Measurements from ENCODE around the gene GDF15. TPM values are rescaled to one million over a fixed set of nuclear protein-coding genes. Genes with fewer than 3 reads are reported as not detected.

The GDF15 gene
- total RNA-seq, 1 donor from 2014 or later: 528 TPM

GRCh38 chr19:18417250-18418028, 31.5 kb downstream of the GDF15 start:
- DNase-seq (ENCODE audit: extremely low read depth, low read depth, low spot score): no peak

GRCh38 chr19:18418029-18418482, 32.1 kb downstream of the GDF15 start:
- no peak for DNase-seq (ENCODE audit: extremely low read depth, low read depth, low spot score)

- DNase-seq (ENCODE audit: extremely low read depth, low read depth, low spot score): no peak
Measured at GRCh38 chr19:18418483-18419194, 32.7 kb downstream of the GDF15 start.

GRCh38 chr19:18419195-18419698, 33.3 kb downstream of the GDF15 start, which contains the start of gene SSBP4:
SSBP4 (plus strand) TSS chr19:18419398; CDS start chr19:18419649, 251 bp downstream.
- DNase-seq (ENCODE audit: extremely low read depth, low read depth, low spot score): no peak

GRCh38 chr19:18419699-18420460, 33.9 kb downstream of the GDF15 start:
- DNase-seq (ENCODE audit: extremely low read depth, low read depth, low spot score): no peak

- no peak for DNase-seq (ENCODE audit: extremely low read depth, low read depth, low spot score)
Measured at GRCh38 chr19:18420930-18421329, 35.0 kb downstream of the GDF15 start.

- DNase-seq (ENCODE audit: extremely low read depth, low read depth, low spot score): no peak
Measured at GRCh38 chr19:18421371-18421959, 35.5 kb downstream of the GDF15 start.

GRCh38 chr19:18422530-18423191, 36.7 kb downstream of the GDF15 start:
- no peak for DNase-seq (ENCODE audit: extremely low read depth, low read depth, low spot score)

- no peak for DNase-seq (ENCODE audit: extremely low read depth, low read depth, low spot score)
Measured at GRCh38 chr19:18423258-18424020, 37.5 kb downstream of the GDF15 start.

GRCh38 chr19:18424122-18424889, 38.3 kb downstream of the GDF15 start:
- DNase-seq (ENCODE audit: extremely low read depth, low read depth, low spot score): no peak

GRCh38 chr19:18424890-18425514, 39.0 kb downstream of the GDF15 start:
- DNase-seq (ENCODE audit: extremely low read depth, low read depth, low spot score): no peak

- DNase-seq (ENCODE audit: extremely low read depth, low read depth, low spot score): no peak
Measured at GRCh38 chr19:18425515-18426415, 39.8 kb downstream of the GDF15 start.

- no peak for DNase-seq (ENCODE audit: extremely low read depth, low read depth, low spot score)
Measured at GRCh38 chr19:18426416-18426767, 40.4 kb downstream of the GDF15 start.

- no peak for DNase-seq (ENCODE audit: extremely low read depth, low read depth, low spot score)
Measured at GRCh38 chr19:18427080-18427742, 41.3 kb downstream of the GDF15 start.

GRCh38 chr19:18427743-18428113, 41.8 kb downstream of the GDF15 start:
- DNase-seq (ENCODE audit: extremely low read depth, low read depth, low spot score): no peak

GRCh38 chr19:18428173-18428786, 42.3 kb downstream of the GDF15 start:
- DNase-seq (ENCODE audit: extremely low read depth, low read depth, low spot score): no peak
